ENCODE results near the gene NUP35. TPM values are rescaled to one million over a fixed set of nuclear protein-coding genes. Genes with fewer than 3 reads are reported as not detected.
A peak's percentile ranks its signal among the peaks of the same experiment; 100 is the strongest.

NUP35 gene
- total RNA-seq, 5 donors from 2014 or later (not counting 1 experiment from before 2014, with no cell fraction given): 11.0 to 19.5 (median 16.4) TPM

DNA sequence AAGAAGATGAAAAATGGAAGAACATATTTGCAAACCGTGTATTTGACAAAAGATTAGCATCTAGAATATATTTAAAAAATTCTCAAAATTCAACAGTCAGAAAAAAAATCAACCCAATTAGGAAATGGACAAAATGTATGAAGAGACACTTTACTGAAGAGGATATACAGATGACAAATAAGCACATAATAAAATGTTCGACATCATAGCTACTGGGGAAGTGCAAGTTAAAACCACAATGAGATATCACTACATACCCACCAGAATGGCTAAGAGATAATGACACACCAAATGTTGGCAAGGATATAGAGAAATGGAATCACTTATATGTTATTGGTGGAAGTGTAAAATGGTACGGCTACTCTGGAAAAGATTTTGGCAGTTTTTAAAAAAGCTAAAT is 11.7 kb upstream of the NUP35 start:
- H3K4me3 ChIP-seq (ENCODE audit: control insufficient read depth in 1 of 2, extremely low read depth in 1 of 2, low read length in 1 of 2): no peak overlapping the region
- H3K4me3 Mint-ChIP-seq: no peak overlapping the region
- peaks cover 0 to 3% (median 0%) of the 10 kb centered on the region in 3 donors for H3K4me1 Mint-ChIP-seq
- no CpG with 5 or more reads among the region's 3 CpGs for WGBS (ENCODE audit: insufficient coverage)
- peaks cover 0 to 9% of the 10 kb centered on the region in 2 experiments for H3K27me3 ChIP-seq (replicated peaks in 1 of 2; ENCODE audit: control insufficient read depth in 2 of 2, extremely low read depth in 1 of 2, insufficient read depth in 2 of 2, low read length in 1 of 2)
- no peaks in the 10 kb centered on the region for H3K9me3 ChIP-seq
- no peak for ATAC-seq (replicated peaks in 1 of 4)
- H3K27me3 Mint-ChIP-seq: peaks cover 10 to 19% of the 10 kb centered on the region in 2 donors
- no peaks in the 10 kb centered on the region for H3K9me3 Mint-ChIP-seq
- H3K4me1 ChIP-seq (ENCODE audit: control insufficient read depth in 1 of 2, extremely low read depth in 1 of 2, insufficient read depth in 2 of 2, low read length in 2 of 2): no peaks in the 10 kb centered on the region
- DNase-seq: no peak
- no peaks in the 10 kb centered on the region for H3K36me3 Mint-ChIP-seq
- ChIA-PET CTCF (no interaction called here), POLR2A (interaction anchor here (0.6 kb wide), 2 partner anchors 10 to 15 kb away, joined by 3 read pairs; no protein-coding TSS in a partner anchor)
- H3K27ac ChIP-seq (ENCODE audit: low read length): no peak overlapping the region
- H3K27ac Mint-ChIP-seq: no peak overlapping the region
- H3K36me3 ChIP-seq (ENCODE audit: control insufficient read depth in 2 of 2, extremely low read depth in 1 of 2, insufficient read depth in 1 of 2, low read length in 1 of 2): no peaks in the 10 kb centered on the region

GRCh38 chr2:183113630-183114029 is 10.6 kb upstream of the NUP35 start:
- H3K36me3 ChIP-seq (ENCODE audit: control insufficient read depth in 2 of 2, extremely low read depth in 1 of 2, insufficient read depth in 1 of 2, low read length in 1 of 2): no peaks in the 10 kb centered on the region
- Mint-ChIP-seq H3K36me3 (no peaks in the 10 kb centered on the region), H3K4me3 (no peak overlapping the region), H3K9me3 (no peaks in the 10 kb centered on the region), H3K27ac (no peak overlapping the region), H3K27me3 (peaks cover 13 to 19% of the 10 kb centered on the region in 2 donors), H3K4me1 (peaks cover 0 to 3% (median 0%) of the 10 kb centered on the region in 3 donors)
- H3K27me3 ChIP-seq (replicated peaks in 1 of 2; ENCODE audit: control insufficient read depth in 2 of 2, extremely low read depth in 1 of 2, insufficient read depth in 2 of 2, low read length in 1 of 2): peaks cover 0 to 8% of the 10 kb centered on the region in 2 experiments
- no peaks in the 10 kb centered on the region for H3K4me1 ChIP-seq (ENCODE audit: control insufficient read depth in 1 of 2, extremely low read depth in 1 of 2, insufficient read depth in 2 of 2, low read length in 2 of 2)
- ATAC-seq (replicated peaks in 1 of 4) (no peak), DNase-seq (no peak)
- no peak overlapping the region for H3K4me3 ChIP-seq (ENCODE audit: control insufficient read depth in 1 of 2, extremely low read depth in 1 of 2, low read length in 1 of 2)
- POLR2A ChIA-PET: no interaction called here
- no peak overlapping the region for H3K27ac ChIP-seq (ENCODE audit: low read length)
- CTCF ChIA-PET: no interaction called here
- 79% methylated on average over 2 of the region's 2 CpGs for WGBS (ENCODE audit: insufficient coverage)
- H3K9me3 ChIP-seq: no peaks in the 10 kb centered on the region

- Histone ChIP-seq H3K27me3 (replicated peaks in 1 of 2; ENCODE audit: control insufficient read depth in 2 of 2, extremely low read depth in 1 of 2, insufficient read depth in 2 of 2, low read length in 1 of 2) (peaks cover 0 to 2% of the 10 kb centered on the region in 2 experiments), H3K9me3 (no peaks in the 10 kb centered on the region), H3K27ac (ENCODE audit: low read length) (no peak overlapping the region), H3K4me3 (ENCODE audit: control insufficient read depth in 1 of 2, extremely low read depth in 1 of 2, low read length in 1 of 2) (no peak overlapping the region), H3K4me1 (ENCODE audit: control insufficient read depth in 1 of 2, extremely low read depth in 1 of 2, insufficient read depth in 2 of 2, low read length in 2 of 2) (no peaks in the 10 kb centered on the region), H3K36me3 (ENCODE audit: control insufficient read depth in 2 of 2, extremely low read depth in 1 of 2, insufficient read depth in 1 of 2, low read length in 1 of 2) (no peaks in the 10 kb centered on the region)
- ATAC-seq (replicated peaks in 1 of 4) (no peak), DNase-seq (no peak)
- Mint-ChIP-seq H3K4me3 (no peak overlapping the region), H3K36me3 (no peaks in the 10 kb centered on the region), H3K4me1 (peaks cover 0 to 3% (median 0%) of the 10 kb centered on the region in 3 donors), H3K9me3 (no peaks in the 10 kb centered on the region), H3K27me3 (peaks cover 13 to 20% of the 10 kb centered on the region in 2 donors), H3K27ac (no peak overlapping the region)
- CTCF ChIA-PET: no interaction called here
- WGBS (ENCODE audit: insufficient coverage): 100% methylated on average over 2 of the region's 3 CpGs
- POLR2A ChIA-PET: interaction anchor here in 1 of 2 donors (0.5 kb wide), 1 partner anchor 36 kb away, joined by 3 read pairs; no protein-coding TSS in a partner anchor
Measured at GRCh38 chr2:183117226-183117625, 7.0 kb upstream of the NUP35 start.

DNA sequence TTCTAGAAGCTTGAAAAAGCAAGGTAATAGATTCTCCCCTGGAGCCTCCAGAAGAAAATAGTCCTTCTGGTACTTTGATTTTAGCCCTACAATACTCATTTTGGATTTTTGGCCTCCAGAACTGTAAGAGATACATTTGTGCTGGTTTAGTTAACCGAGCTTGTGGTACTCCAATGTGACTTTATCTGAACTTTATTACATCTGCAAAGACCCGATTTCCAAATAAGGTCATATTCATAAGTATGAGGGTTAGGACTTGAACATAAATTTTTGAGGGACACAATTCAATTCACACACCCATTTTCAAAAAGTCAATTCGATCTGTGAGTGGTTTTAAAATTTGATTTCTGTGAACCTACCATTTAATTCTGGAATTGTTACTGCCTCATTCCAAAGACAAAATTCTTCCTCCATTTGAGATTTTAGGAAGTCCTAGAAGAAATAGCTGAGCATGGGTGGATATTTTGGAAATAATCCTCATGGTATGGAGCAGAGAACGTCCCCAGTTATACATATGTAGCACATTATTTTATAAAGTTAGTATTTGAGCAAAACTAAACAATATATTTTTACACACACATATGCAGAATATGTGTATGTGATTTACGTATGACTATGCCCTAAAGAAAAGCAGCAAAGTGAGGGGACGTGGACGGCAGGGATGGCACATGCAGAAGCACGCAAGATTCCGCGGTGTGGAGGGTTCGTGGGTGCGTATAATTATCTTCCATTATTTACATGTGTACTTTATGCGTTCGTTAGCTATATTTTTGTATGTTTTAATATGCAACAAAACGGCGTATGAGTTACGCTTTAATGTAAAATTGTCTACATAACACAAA is 905 bp upstream of the NUP35 start:
- peaks cover 11% of the 10 kb centered on the region in 2 donors for H3K27me3 Mint-ChIP-seq
- DNase-seq (peak in 1 of 35 experiments; percentile 1), ATAC-seq (replicated peaks in 1 of 4) (no peak)
- Histone ChIP-seq H3K9me3 (no peaks in the 10 kb centered on the region), H3K27ac (ENCODE audit: low read length) (peak overlapping the region; percentile 92), H3K4me3 (ENCODE audit: control insufficient read depth in 1 of 2, extremely low read depth in 1 of 2, low read length in 1 of 2) (peak overlapping the region; percentile 91 to 97), H3K27me3 (replicated peaks in 1 of 2; ENCODE audit: control insufficient read depth in 2 of 2, extremely low read depth in 1 of 2, insufficient read depth in 2 of 2, low read length in 1 of 2) (no peaks in the 10 kb centered on the region), H3K4me1 (ENCODE audit: control insufficient read depth in 1 of 2, extremely low read depth in 1 of 2, insufficient read depth in 2 of 2, low read length in 2 of 2) (peaks cover 12 to 15% of the 10 kb centered on the region in 2 experiments), H3K36me3 (ENCODE audit: control insufficient read depth in 2 of 2, extremely low read depth in 1 of 2, insufficient read depth in 1 of 2, low read length in 1 of 2) (peaks cover 0 to 3% of the 10 kb centered on the region in 2 donors)
- no peaks in the 10 kb centered on the region for H3K36me3 Mint-ChIP-seq
- WGBS (ENCODE audit: insufficient coverage): no CpG with 5 or more reads among the region's 17 CpGs
- ChIA-PET CTCF (interaction anchor here (0.7 to 1.2 kb wide), 2 partner anchors 44 to 45 kb away, joined by 3 to 4 read pairs; partner anchors contain the start of gene DUSP19 (in 1 of the 2)), POLR2A (no interaction called here)
- H3K4me1 Mint-ChIP-seq: peaks cover 33 to 38% (median 33%) of the 10 kb centered on the region in 3 donors
- peak overlapping the region; percentile 93 to 96 (median 95) for H3K4me3 Mint-ChIP-seq
- H3K27ac Mint-ChIP-seq: peak overlapping the region; percentile 94 to 97
- H3K9me3 Mint-ChIP-seq: no peaks in the 10 kb centered on the region

GRCh38 chr2:183123959-183124221 is 353 bp upstream of the NUP35 start:
- Histone ChIP-seq H3K9me3 (no peaks in the 10 kb centered on the region), H3K27ac (ENCODE audit: low read length) (peak overlapping the region; percentile 92), H3K36me3 (ENCODE audit: control insufficient read depth in 2 of 2, extremely low read depth in 1 of 2, insufficient read depth in 1 of 2, low read length in 1 of 2) (peaks cover 0 to 6% of the 10 kb centered on the region in 2 donors), H3K4me1 (ENCODE audit: control insufficient read depth in 1 of 2, extremely low read depth in 1 of 2, insufficient read depth in 2 of 2, low read length in 2 of 2) (peaks cover 12 to 15% of the 10 kb centered on the region in 2 experiments), H3K27me3 (replicated peaks in 1 of 2; ENCODE audit: control insufficient read depth in 2 of 2, extremely low read depth in 1 of 2, insufficient read depth in 2 of 2, low read length in 1 of 2) (no peaks in the 10 kb centered on the region), H3K4me3 (ENCODE audit: control insufficient read depth in 1 of 2, extremely low read depth in 1 of 2, low read length in 1 of 2) (peak overlapping the region; percentile 91 to 97)
- Mint-ChIP-seq H3K4me3 (peak overlapping the region; percentile 93 to 96 (median 95)), H3K36me3 (peaks cover 2% of the 10 kb centered on the region), H3K9me3 (no peaks in the 10 kb centered on the region), H3K27me3 (peaks cover 9 to 11% of the 10 kb centered on the region in 2 donors), H3K4me1 (peaks cover 33 to 40% (median 35%) of the 10 kb centered on the region in 3 donors), H3K27ac (peak overlapping the region; percentile 94 to 97)
- DNase-seq: no peak
- ChIA-PET POLR2A (no interaction called here), CTCF (interaction anchor here (0.7 to 1.2 kb wide), 2 partner anchors 44 to 46 kb away, joined by 3 to 4 read pairs; partner anchors contain the start of gene DUSP19 (in 1 of the 2))
- ATAC-seq (replicated peaks in 1 of 4): peak; percentile 29 to 35 (median 32)
- 0% methylated on average over 3 of the region's 7 CpGs for WGBS (ENCODE audit: insufficient coverage)

GRCh38 chr2:183124957-183125255 is 663 bp downstream of the NUP35 start:
- peaks cover 33 to 44% (median 41%) of the 10 kb centered on the region in 3 donors for H3K4me1 Mint-ChIP-seq

More at GRCh38 chr2:183124957-183125255, 663 bp downstream of the NUP35 start:
- Mint-ChIP-seq H3K4me3 (peak overlapping the region; percentile 93 to 96 (median 95)), H3K36me3 (peaks cover 6% of the 10 kb centered on the region), H3K27ac (peak overlapping the region; percentile 94 to 97), H3K9me3 (no peaks in the 10 kb centered on the region), H3K27me3 (peaks cover 6 to 7% of the 10 kb centered on the region in 2 donors)
- ATAC-seq (replicated peaks in 1 of 4) (no peak), DNase-seq (no peak)
- Histone ChIP-seq H3K9me3 (no peaks in the 10 kb centered on the region), H3K4me3 (ENCODE audit: control insufficient read depth in 1 of 2, extremely low read depth in 1 of 2, low read length in 1 of 2) (peak overlapping the region; percentile 91 to 97), H3K4me1 (ENCODE audit: control insufficient read depth in 1 of 2, extremely low read depth in 1 of 2, insufficient read depth in 2 of 2, low read length in 2 of 2) (peaks cover 12 to 15% of the 10 kb centered on the region in 2 experiments), H3K27me3 (replicated peaks in 1 of 2; ENCODE audit: control insufficient read depth in 2 of 2, extremely low read depth in 1 of 2, insufficient read depth in 2 of 2, low read length in 1 of 2) (no peaks in the 10 kb centered on the region), H3K27ac (ENCODE audit: low read length) (peak overlapping the region; percentile 92), H3K36me3 (ENCODE audit: control insufficient read depth in 2 of 2, extremely low read depth in 1 of 2, insufficient read depth in 1 of 2, low read length in 1 of 2) (peaks cover 0 to 12% of the 10 kb centered on the region in 2 donors)
- ChIA-PET POLR2A (no interaction called here), CTCF (interaction anchor here in 1 of 2 donors (0.8 kb wide), 1 partner anchor 47 kb away, joined by 3 read pairs; no protein-coding TSS in a partner anchor)
- WGBS (ENCODE audit: insufficient coverage): no CpG with 5 or more reads among the region's 10 CpGs

All from T-cell (primary cell).